DND-41 (cell line): ENCODE measurements around the gene MED22.
"Not testable (repeated sequence)": the region's sequence is repeated elsewhere in the genome, so short reads cannot be mapped to it uniquely, and the experiment has no call there.

Experiments
- ATAC-seq: fragments of 200-7000 bp; cut with Tn5 transposase; 3 replicates; pipeline ENCODE4 v1.9.1; 2021; ENCODE audit warnings: low read depth; ENCODE audit not compliant: insufficient read depth
- DNase-seq: peaks from one replicate; pipeline ENCODE4 v3.0.0-alpha.2; 2020
- H2AFZ ChIP-seq: 2 replicates; pipeline ENCODE4 v1.6.0; 2012; ENCODE audit warnings: low read depth, low read length
- H3K27ac ChIP-seq: 2 replicates; pipeline ENCODE4 v1.5.1; 2012; ENCODE audit warnings: low read length, inconsistent platforms
- H3K27me3 ChIP-seq: fragments of 200-600 bp; sonication (generic); 2 replicates; pipeline ENCODE4 v1.6.0; 2012; ENCODE audit warnings: low read length, mild to moderate bottlenecking, inconsistent platforms; ENCODE audit not compliant: insufficient read depth, poor library complexity
- H3K36me3 ChIP-seq: 2 replicates; pipeline ENCODE4 v1.5.1; 2012; ENCODE audit warnings: low read length, inconsistent platforms; ENCODE audit not compliant: insufficient read depth
- H3K4me1 ChIP-seq: 2 replicates; pipeline ENCODE4 v1.5.1; 2012; ENCODE audit warnings: mild to moderate bottlenecking, low read length; ENCODE audit not compliant: insufficient read depth
- H3K4me2 ChIP-seq: 2 replicates; pipeline ENCODE4 v1.6.0; 2012; ENCODE audit warnings: mild to moderate bottlenecking, moderate library complexity, low read length, inconsistent platforms; ENCODE audit not compliant: insufficient read depth
- H3K4me3 ChIP-seq, 2 experiments: fragments of 200-600 bp in 1 of 2; shearing (Covaris generic) in 1 of 2; 2 replicates each; pipeline ENCODE4 v1.5.1; 2012 to 2016; ENCODE audit warnings: inconsistent platforms in 2 of 2, low read length in 2 of 2, mild to moderate bottlenecking in 2 of 2, low read depth in 1 of 2, moderate library complexity in 1 of 2
- H3K79me2 ChIP-seq: 2 replicates; pipeline ENCODE4 v1.6.0; 2012; ENCODE audit warnings: low read length, inconsistent platforms; ENCODE audit not compliant: insufficient read depth
- H3K9ac ChIP-seq: 2 replicates; pipeline ENCODE4 v1.6.0; 2012; ENCODE audit warnings: low read depth, mild to moderate bottlenecking, inconsistent platforms, low read length, moderate library complexity
- H3K9me3 ChIP-seq: 2 replicates; pipeline ENCODE4 v1.5.1; 2012; ENCODE audit warnings: low read length, moderate library complexity, mild to moderate bottlenecking, inconsistent platforms; ENCODE audit not compliant: insufficient read depth, severe bottlenecking
- H4K20me1 ChIP-seq: 2 replicates; pipeline ENCODE4 v1.6.0; 2012; ENCODE audit warnings: low read length; ENCODE audit not compliant: insufficient read depth
- EZH2 ChIP-seq: IDR thresholded peaks from 3 replicates; pipeline ENCODE4 v1.6.1; 2012; ENCODE audit warnings: borderline replicate concordance, low read depth, mild to moderate bottlenecking, moderate library complexity, low read length, inconsistent platforms; ENCODE audit not compliant: severe bottlenecking
- TF ChIP-seq, protein P1 (sequence below): IDR thresholded peaks from 2 replicates; pipeline ENCODE4 v1.5.1; 2012; ENCODE audit warnings: borderline replicate concordance, low read length, moderate library complexity, mild to moderate bottlenecking; ENCODE audit not compliant: poor library complexity, severe bottlenecking; ENCODE audit errors: extremely low read depth

The MED22 gene

GRCh38 chr9:133322701-133323100 lies 25.2 kb downstream of the MED22 start:
- Histone ChIP-seq H3K36me3 (no peaks in the 10 kb centered on the region), H3K4me3 (no peak overlapping the region), H4K20me1 (no peaks in the 10 kb centered on the region), H3K9me3 (no peaks in the 10 kb centered on the region), H3K4me2 (no peak overlapping the region), H3K27me3 (no peaks in the 10 kb centered on the region), H3K27ac (no peak overlapping the region), H3K79me2 (no peaks in the 10 kb centered on the region), H2AFZ (no peak overlapping the region), H3K4me1 (no peaks in the 10 kb centered on the region), H3K9ac (no peak overlapping the region)
- no peak for DNase-seq
- no peak for ATAC-seq
- TF ChIP-seq EZH2, result no peak
- TF ChIP-seq, protein P1, sequence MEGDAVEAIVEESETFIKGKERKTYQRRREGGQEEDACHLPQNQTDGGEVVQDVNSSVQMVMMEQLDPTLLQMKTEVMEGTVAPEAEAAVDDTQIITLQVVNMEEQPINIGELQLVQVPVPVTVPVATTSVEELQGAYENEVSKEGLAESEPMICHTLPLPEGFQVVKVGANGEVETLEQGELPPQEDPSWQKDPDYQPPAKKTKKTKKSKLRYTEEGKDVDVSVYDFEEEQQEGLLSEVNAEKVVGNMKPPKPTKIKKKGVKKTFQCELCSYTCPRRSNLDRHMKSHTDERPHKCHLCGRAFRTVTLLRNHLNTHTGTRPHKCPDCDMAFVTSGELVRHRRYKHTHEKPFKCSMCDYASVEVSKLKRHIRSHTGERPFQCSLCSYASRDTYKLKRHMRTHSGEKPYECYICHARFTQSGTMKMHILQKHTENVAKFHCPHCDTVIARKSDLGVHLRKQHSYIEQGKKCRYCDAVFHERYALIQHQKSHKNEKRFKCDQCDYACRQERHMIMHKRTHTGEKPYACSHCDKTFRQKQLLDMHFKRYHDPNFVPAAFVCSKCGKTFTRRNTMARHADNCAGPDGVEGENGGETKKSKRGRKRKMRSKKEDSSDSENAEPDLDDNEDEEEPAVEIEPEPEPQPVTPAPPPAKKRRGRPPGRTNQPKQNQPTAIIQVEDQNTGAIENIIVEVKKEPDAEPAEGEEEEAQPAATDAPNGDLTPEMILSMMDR, result no peak

GRCh38 chr9:133321411-133321935 lies 26.5 kb downstream of the MED22 start:
- Histone ChIP-seq H3K4me3 (no peak overlapping the region), H3K4me2 (no peak overlapping the region), H4K20me1 (no peaks in the 10 kb centered on the region), H3K9ac (no peak overlapping the region), H3K36me3 (no peaks in the 10 kb centered on the region), H2AFZ (no peak overlapping the region), H3K27ac (no peak overlapping the region), H3K4me1 (no peaks in the 10 kb centered on the region), H3K27me3 (no peaks in the 10 kb centered on the region), H3K79me2 (no peaks in the 10 kb centered on the region), H3K9me3 (no peaks in the 10 kb centered on the region)
- DNase-seq (no peak), ATAC-seq (no peak)
- TF ChIP-seq, protein P1, result no peak
- TF ChIP-seq EZH2, result no peak

GRCh38 chr9:133320421-133320881 lies 27.5 kb downstream of the MED22 start:
- Histone ChIP-seq H3K4me1 (no peaks in the 10 kb centered on the region), H4K20me1 (no peaks in the 10 kb centered on the region), H3K36me3 (no peaks in the 10 kb centered on the region), H3K79me2 (no peaks in the 10 kb centered on the region), H3K27me3 (no peaks in the 10 kb centered on the region), H2AFZ (no peak overlapping the region), H3K27ac (no peak overlapping the region), H3K9me3 (no peaks in the 10 kb centered on the region), H3K4me3 (no peak overlapping the region), H3K9ac (no peak overlapping the region), H3K4me2 (no peak overlapping the region)
- no peak for ATAC-seq
- no peak for DNase-seq
- TF ChIP-seq EZH2, result no peak
- TF ChIP-seq, protein P1, result no peak

DNA sequence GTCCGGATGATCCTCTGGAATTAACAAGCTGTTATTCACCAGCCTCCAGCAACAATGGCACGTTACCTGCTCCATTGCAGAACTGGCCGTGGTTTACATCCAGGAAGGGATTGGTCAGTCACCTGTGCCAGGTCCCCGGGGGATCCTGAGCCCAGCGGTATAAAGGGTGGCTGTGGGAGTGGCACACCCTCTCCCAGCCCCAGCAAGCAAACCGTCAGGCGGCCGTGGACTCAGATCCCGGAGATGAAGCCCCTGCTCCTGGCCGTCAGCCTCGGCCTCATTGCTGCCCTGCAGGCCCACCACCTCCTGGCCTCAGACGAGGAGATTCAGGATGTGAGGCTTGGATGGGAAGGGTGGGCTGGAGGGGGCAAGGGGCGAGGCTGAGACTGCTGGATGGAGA lies 30.4 kb downstream of the MED22 start:
- not testable (repeated sequence) for H3K4me1 ChIP-seq, H3K27me3 ChIP-seq, H3K4me2 ChIP-seq, H3K9ac ChIP-seq, DNase-seq, H3K4me3 ChIP-seq, H4K20me1 ChIP-seq, ATAC-seq, H3K36me3 ChIP-seq, H3K9me3 ChIP-seq, H3K27ac ChIP-seq, H3K79me2 ChIP-seq, H2AFZ ChIP-seq
